ENCODE data around the gene CMTR1. TPM values are rescaled to one million over a fixed set of nuclear protein-coding genes. Genes with fewer than 3 reads are reported as not detected.

CMTR1 gene
- 30.7 and 49.9 TPM in 2 replicates for total RNA-seq (ENCODE audit: low replicate concordance)

- peak within 1 kb of the TSS; percentile 95 for H3K4me3 ChIP-seq (ENCODE audit: low read depth, low read length)
- DNase-seq (ENCODE audit: low read depth): peak; percentile 89
- no peak for TF ChIP-seq CTCF (IDR thresholded peaks at IDR 0.05; ENCODE audit: insufficient read depth, low read length)
Measured at GRCh38 chr6:37432916-37433656, at the start of gene CMTR1. Gene CMTR1 (plus strand): TSS chr6:37433221. CDS start chr6:37435630, 2,409 bp downstream.

GRCh38 chr6:37388578-37388977 lies 44.4 kb upstream of the CMTR1 start:
- TF ChIP-seq CTCF (IDR thresholded peaks at IDR 0.05; ENCODE audit: insufficient read depth, low read length): no peak
- DNase-seq (ENCODE audit: low read depth): no peak
- no peak overlapping the region for H3K4me3 ChIP-seq (ENCODE audit: low read depth, low read length)

GRCh38 chr6:37389857-37390256 lies 43.2 kb upstream of the CMTR1 start:
- no peak for DNase-seq (ENCODE audit: low read depth)
- no peak overlapping the region for H3K4me3 ChIP-seq (ENCODE audit: low read depth, low read length)
- TF ChIP-seq CTCF (IDR thresholded peaks at IDR 0.05; ENCODE audit: insufficient read depth, low read length): no peak

- H3K4me3 ChIP-seq (ENCODE audit: low read depth, low read length): no peak overlapping the region
- no peak for DNase-seq (ENCODE audit: low read depth)
- TF ChIP-seq CTCF (IDR thresholded peaks at IDR 0.05; ENCODE audit: insufficient read depth, low read length): no peak
Measured at GRCh38 chr6:37391120-37391519, 41.9 kb upstream of the CMTR1 start.

GRCh38 chr6:37392821-37393220 lies 40.2 kb upstream of the CMTR1 start:
- DNase-seq (ENCODE audit: low read depth): no peak
- TF ChIP-seq CTCF (IDR thresholded peaks at IDR 0.05; ENCODE audit: insufficient read depth, low read length): no peak
- H3K4me3 ChIP-seq (ENCODE audit: low read depth, low read length): no peak overlapping the region

GRCh38 chr6:37393381-37393929 lies 39.6 kb upstream of the CMTR1 start:
- no peak for TF ChIP-seq CTCF (IDR thresholded peaks at IDR 0.05; ENCODE audit: insufficient read depth, low read length)
- no peak for DNase-seq (ENCODE audit: low read depth)
- H3K4me3 ChIP-seq (ENCODE audit: low read depth, low read length): no peak overlapping the region
